ENCODE data around the gene IMMP2L. TPM values are rescaled to one million over a fixed set of nuclear protein-coding genes. Genes with fewer than 3 reads are reported as not detected.

Gene IMMP2L
- total and polyA plus RNA-seq, 2 of the 13 experiments (the other 11 are each of a cell fraction or from before 2014, with no cell fraction given), result 7.8 to 16.9 TPM

GRCh38 chr7:111564078-111564477, 1.8 kb upstream of the IMMP2L start:
- H2AFZ ChIP-seq (ENCODE audit: low read length), result no peak overlapping the region
- intact Hi-C loops (cut with micrococcal nuclease; ENCODE audit: unreplicated experiment) (loop anchor here (5.0 kb wide), 1 partner anchor 472 kb away; the partner anchor contains the start of gene LRRN3), in situ Hi-C loops (cut with HindIII; ENCODE audit: extremely low pct_ligation_motif_present, low pct_unique_long_range_greater_than_20kb) (no loop called here)
- peaks cover 23% of the 10 kb centered on the region for H3K4me1 ChIP-seq (ENCODE audit: insufficient read depth, low read length)
- TF ChIP-seq ZNF549 (CRISPR knock-in tag; IDR thresholded peaks at IDR 0.05) (no peak), MAFF (IDR thresholded peaks at IDR 0.05; ENCODE audit: low read depth, low read length) (peak; percentile 59; the same call in 1 of the 2 replicates), ZBTB33 (CRISPR knock-in tag; IDR thresholded peaks at IDR 0.05) (no peak), ISX (CRISPR knock-in tag; conservative IDR thresholded peaks at IDR 0.05) (no peak), MAFK (conservative IDR thresholded peaks at IDR 0.05 in 1 of 2, IDR thresholded peaks at IDR 0.05 in 1 of 2; ENCODE audit: low read length in 2 of 2) (peak in 1 of 2 experiments; percentile 67; a peak in 3 of 4 replicates), SKI (IDR thresholded peaks at IDR 0.05; ENCODE audit: partially characterized antibody) (no peak)
- no peak for FAIRE-seq
- no peaks in the 10 kb centered on the region; a peak in 1 of 5 replicates for H3K36me3 ChIP-seq (replicated peaks in 1 of 2; ENCODE audit: control insufficient read depth in 1 of 2, insufficient read depth in 2 of 2, low read length in 2 of 2)
- H3K9ac ChIP-seq (ENCODE audit: insufficient read depth, low read depth, low read length), result no peak overlapping the region
- H3K79me2 ChIP-seq (ENCODE audit: insufficient read depth, low read length), result peaks cover 2% of the 10 kb centered on the region
- H3K27ac ChIP-seq (ENCODE audit: extremely low read length, insufficient read depth, low read length), result no peak overlapping the region
- H3K27me3 ChIP-seq (ENCODE audit: control insufficient read depth in 1 of 2, insufficient read depth in 2 of 2, low read length in 2 of 2), result peaks cover 0 to 8% of the 10 kb centered on the region in 2 experiments; a peak in 1 of 5 replicates
- no peak overlapping the region for H3K4me3 ChIP-seq (replicated peaks in 1 of 3; ENCODE audit: insufficient read depth in 1 of 3, low read depth in 2 of 3, low read length in 3 of 3)
- BruUV-seq (replicated peaks), result no TSS peak
- no peak overlapping the region for H3K4me2 ChIP-seq (ENCODE audit: low read depth, low read length)
- POLR2A ChIA-PET, result no interaction called here
- no peak for ATAC-seq
- no peaks in the 10 kb centered on the region for H4K20me1 ChIP-seq (ENCODE audit: insufficient read depth, low read length)
- CTCF ChIA-PET (ENCODE audit: low intra/inter-chr PET ratio, low total read pairs), result no interaction called here
- WGBS (ENCODE audit: low lambda C conversion rate), result 0% methylated on average over 1 of the region's 1 CpG
- H3K9me3 ChIP-seq (ENCODE audit: low read length), result no peaks in the 10 kb centered on the region
- no peak for DNase-seq (ENCODE audit: low spot score)

- H3K9ac ChIP-seq (ENCODE audit: insufficient read depth, low read depth, low read length), result peak overlapping the region; percentile 87
- no peaks in the 10 kb centered on the region for H3K27me3 ChIP-seq (ENCODE audit: control insufficient read depth in 1 of 2, insufficient read depth in 2 of 2, low read length in 2 of 2)
- intact Hi-C loops (cut with micrococcal nuclease; ENCODE audit: unreplicated experiment) (loop anchor here (5.0 kb wide), 1 partner anchor 469 kb away; the partner anchor contains the start of gene LRRN3), in situ Hi-C loops (cut with HindIII; ENCODE audit: extremely low pct_ligation_motif_present, low pct_unique_long_range_greater_than_20kb) (no loop called here)
- H3K36me3 ChIP-seq (replicated peaks in 1 of 2; ENCODE audit: control insufficient read depth in 1 of 2, insufficient read depth in 2 of 2, low read length in 2 of 2), result peaks cover 0 to 7% of the 10 kb centered on the region in 2 experiments; a peak in 2 of 5 replicates
- peak overlapping the region; percentile 77 for H3K27ac ChIP-seq (ENCODE audit: extremely low read length, insufficient read depth, low read length)
- H3K79me2 ChIP-seq (ENCODE audit: insufficient read depth, low read length), result peaks cover 2% of the 10 kb centered on the region
- no peak for FAIRE-seq
- H2AFZ ChIP-seq (ENCODE audit: low read length), result no peak overlapping the region
- CTCF ChIA-PET (ENCODE audit: low intra/inter-chr PET ratio, low total read pairs), result no interaction called here
- BruUV-seq (replicated peaks), result TSS peak; percentile 77
- peak; percentile 44 for ATAC-seq
- H3K9me3 ChIP-seq (ENCODE audit: low read length), result no peaks in the 10 kb centered on the region
- no peak for DNase-seq (ENCODE audit: low spot score)
- H3K4me3 ChIP-seq (replicated peaks in 1 of 3; ENCODE audit: insufficient read depth in 1 of 3, low read depth in 2 of 3, low read length in 3 of 3), result peak overlapping the region; percentile 66 to 81 (median 80)
- POLR2A ChIA-PET, result interaction anchor here (1.3 kb wide), 1 partner anchor 12 kb away, joined by 3 read pairs; no protein-coding TSS in a partner anchor
- peaks cover 23% of the 10 kb centered on the region for H3K4me1 ChIP-seq (ENCODE audit: insufficient read depth, low read length)
- peak overlapping the region; percentile 97 for H3K4me2 ChIP-seq (ENCODE audit: low read depth, low read length)
- no peaks in the 10 kb centered on the region for H4K20me1 ChIP-seq (ENCODE audit: insufficient read depth, low read length)
- 18% methylated on average over 4 of the region's 7 CpGs for WGBS (ENCODE audit: low lambda C conversion rate)
- TF ChIP-seq SNAI1 (CRISPR knock-in tag; IDR thresholded peaks at IDR 0.05; ENCODE audit: borderline replicate concordance) (0 out of 2 replicates have a peak, but pooled peaks have one; percentile 36), DNMT3B (CRISPR knock-in tag; conservative IDR thresholded peaks at IDR 0.05) (0 out of 2 replicates have a peak, but pooled peaks have one; percentile 21), STAT5B (CRISPR knock-in tag; IDR thresholded peaks at IDR 0.05) (0 out of 2 replicates have a peak, but pooled peaks have one; percentile 13), ATF2 (CRISPR knock-in tag; IDR thresholded peaks at IDR 0.05) (0 out of 2 replicates have a peak, but pooled peaks have one; percentile 15), LCORL (IDR thresholded peaks at IDR 0.05) (no peak), LCORL (CRISPR knock-in tag; IDR thresholded peaks at IDR 0.05) (peak; percentile 15; the same call in 1 of the 2 replicates), ZNF570 (CRISPR knock-in tag; IDR thresholded peaks at IDR 0.05; ENCODE audit: borderline replicate concordance) (no peak), PTBP1 (IDR thresholded peaks at IDR 0.05; ENCODE audit: low read depth, low read length, poor library complexity, severe bottlenecking) (no peak)
Observed at GRCh38 chr7:111561654-111561903, 713 bp downstream of the IMMP2L start.

All from HepG2 (cell line).